Right atrium auricular region (tissue), 2 donors: ENCODE data around the gene BANK1. TPM values are rescaled to one million over a fixed set of nuclear protein-coding genes. Genes with fewer than 3 reads are reported as not detected.

Source experiments
- DNase-seq: peaks from one replicate; pipeline ENCODE4 v3.0.0-alpha.2; 2019; ENCODE audit warnings: low spot score
- H3K27ac ChIP-seq, 2 donors: fragments of 200-600 bp; sonication (generic); 1 replicate in 1 of 2; 2 replicates in 1 of 2; pipeline ENCODE4 v1.5.1; 2016 to 2019
- H3K27me3 ChIP-seq, 2 donors: fragments of 200-600 bp; sonication (generic); one replicate each; pipeline versions ENCODE4 v1.5.1 to v1.6.0; 2017 to 2019
- H3K36me3 ChIP-seq: fragments of 200-600 bp; sonication (generic); one replicate; pipeline ENCODE4 v1.5.1; 2016
- H3K4me1 ChIP-seq, 2 donors: fragments of 200-600 bp; sonication (generic); one replicate each; pipeline versions ENCODE4 v1.5.1 to v1.6.0; 2017 to 2019
- H3K4me3 ChIP-seq, 2 donors: fragments of 200-600 bp; sonication (generic); 1 replicate in 1 of 2; 2 replicates in 1 of 2; pipeline ENCODE4 v1.5.1; 2017 to 2019; ENCODE audit warnings: mild to moderate bottlenecking in 1 of 2, moderate library complexity in 1 of 2
- H3K9me3 ChIP-seq, 2 donors: fragments of 200-600 bp; sonication (generic); one replicate each; pipeline ENCODE4 v1.5.1; 2019
- total RNA-seq, 2 donors: library from RNA; depleted of rRNA; stranded (reverse); fragments of >200 nt; gene quantifications; one replicate each; pipeline ENCODE4 v1.1.0, GENCODE V29; 2016
- TF ChIP-seq, protein P1 (sequence below), 2 donors: fragments of 200-600 bp; sonication (generic); IDR thresholded peaks; one replicate each; pipeline ENCODE4 v1.5.1; 2019; ENCODE audit warnings: antibody characterized with exemption in 2 of 2

BANK1 gene
- total RNA-seq, 2 donors from 2014 or later: 1.4 TPM; not detected in 1

DNA sequence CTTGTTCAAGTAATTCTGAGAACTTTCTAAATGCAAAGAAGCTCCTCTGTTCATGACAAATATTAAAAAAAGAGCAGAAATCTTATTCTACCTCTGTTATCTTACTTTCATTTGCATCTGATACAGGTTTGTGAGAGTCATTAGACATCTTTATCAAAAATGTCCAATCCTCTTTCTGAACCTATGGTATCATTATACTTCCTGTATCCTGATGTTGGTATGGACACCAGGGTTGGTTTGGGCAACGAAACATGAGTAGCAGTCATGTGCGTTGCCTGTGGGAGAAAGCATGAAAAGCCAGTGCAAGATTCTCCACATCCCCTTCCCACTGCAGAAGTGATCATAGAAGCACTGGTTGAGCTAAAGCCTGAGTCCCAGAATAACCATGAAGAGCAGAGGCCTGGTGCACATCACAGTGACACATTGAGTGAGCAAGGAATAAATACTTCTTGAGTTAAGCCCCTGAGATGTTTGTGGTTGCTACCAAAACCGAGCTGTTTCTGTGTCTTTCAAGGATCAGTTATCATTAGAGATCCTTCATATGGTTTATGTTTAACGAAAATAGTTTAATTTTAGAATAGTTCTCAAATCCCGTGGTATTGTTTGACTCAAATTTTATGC, 197.2 kb downstream of the BANK1 start:
- no peak overlapping the region for H3K4me3 ChIP-seq
- no peaks in the 10 kb centered on the region for H3K27me3 ChIP-seq
- no peaks in the 10 kb centered on the region for H3K4me1 ChIP-seq
- H3K36me3 ChIP-seq: no peaks in the 10 kb centered on the region
- no peak overlapping the region for H3K27ac ChIP-seq
- H3K9me3 ChIP-seq: no peaks in the 10 kb centered on the region
- no peak for DNase-seq
- TF ChIP-seq, protein P1, sequence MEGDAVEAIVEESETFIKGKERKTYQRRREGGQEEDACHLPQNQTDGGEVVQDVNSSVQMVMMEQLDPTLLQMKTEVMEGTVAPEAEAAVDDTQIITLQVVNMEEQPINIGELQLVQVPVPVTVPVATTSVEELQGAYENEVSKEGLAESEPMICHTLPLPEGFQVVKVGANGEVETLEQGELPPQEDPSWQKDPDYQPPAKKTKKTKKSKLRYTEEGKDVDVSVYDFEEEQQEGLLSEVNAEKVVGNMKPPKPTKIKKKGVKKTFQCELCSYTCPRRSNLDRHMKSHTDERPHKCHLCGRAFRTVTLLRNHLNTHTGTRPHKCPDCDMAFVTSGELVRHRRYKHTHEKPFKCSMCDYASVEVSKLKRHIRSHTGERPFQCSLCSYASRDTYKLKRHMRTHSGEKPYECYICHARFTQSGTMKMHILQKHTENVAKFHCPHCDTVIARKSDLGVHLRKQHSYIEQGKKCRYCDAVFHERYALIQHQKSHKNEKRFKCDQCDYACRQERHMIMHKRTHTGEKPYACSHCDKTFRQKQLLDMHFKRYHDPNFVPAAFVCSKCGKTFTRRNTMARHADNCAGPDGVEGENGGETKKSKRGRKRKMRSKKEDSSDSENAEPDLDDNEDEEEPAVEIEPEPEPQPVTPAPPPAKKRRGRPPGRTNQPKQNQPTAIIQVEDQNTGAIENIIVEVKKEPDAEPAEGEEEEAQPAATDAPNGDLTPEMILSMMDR (IDR thresholded peaks at IDR 0.05): no peak

- DNase-seq: no peak
- Histone ChIP-seq H3K9me3 (no peaks in the 10 kb centered on the region), H3K4me1 (no peaks in the 10 kb centered on the region), H3K4me3 (no peak overlapping the region), H3K27ac (no peak overlapping the region), H3K36me3 (no peaks in the 10 kb centered on the region), H3K27me3 (no peaks in the 10 kb centered on the region)
- TF ChIP-seq, protein P1 (IDR thresholded peaks at IDR 0.05): no peak
Measured at GRCh38 chr4:101989551-101989950, 199.0 kb downstream of the BANK1 start.

DNA sequence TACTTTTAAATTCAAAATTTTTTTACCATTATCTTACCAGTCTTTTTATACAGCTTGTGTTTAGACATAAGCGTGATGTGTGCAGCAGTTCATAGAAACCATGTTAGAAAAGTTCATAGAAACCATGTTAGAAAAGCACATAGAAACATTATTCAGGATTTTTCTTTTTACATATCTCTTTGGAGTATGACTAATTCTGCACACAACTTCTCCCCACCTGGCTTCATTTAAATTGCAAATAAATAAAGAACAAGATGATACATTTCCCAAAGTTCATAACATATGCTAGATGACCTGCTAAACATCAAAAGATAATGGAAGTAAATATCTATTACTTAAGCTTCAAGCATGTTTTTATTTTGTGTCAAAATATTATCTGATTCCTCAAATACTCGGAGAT, 201.9 kb downstream of the BANK1 start:
- TF ChIP-seq, protein P1 (IDR thresholded peaks at IDR 0.05): no peak
- Histone ChIP-seq H3K9me3 (no peaks in the 10 kb centered on the region), H3K36me3 (no peaks in the 10 kb centered on the region), H3K4me1 (no peaks in the 10 kb centered on the region), H3K4me3 (no peak overlapping the region), H3K27me3 (no peaks in the 10 kb centered on the region), H3K27ac (no peak overlapping the region)
- DNase-seq: no peak

GRCh38 chr4:101993002-101993841, 202.7 kb downstream of the BANK1 start:
- no peak overlapping the region for H3K4me3 ChIP-seq

DNA sequence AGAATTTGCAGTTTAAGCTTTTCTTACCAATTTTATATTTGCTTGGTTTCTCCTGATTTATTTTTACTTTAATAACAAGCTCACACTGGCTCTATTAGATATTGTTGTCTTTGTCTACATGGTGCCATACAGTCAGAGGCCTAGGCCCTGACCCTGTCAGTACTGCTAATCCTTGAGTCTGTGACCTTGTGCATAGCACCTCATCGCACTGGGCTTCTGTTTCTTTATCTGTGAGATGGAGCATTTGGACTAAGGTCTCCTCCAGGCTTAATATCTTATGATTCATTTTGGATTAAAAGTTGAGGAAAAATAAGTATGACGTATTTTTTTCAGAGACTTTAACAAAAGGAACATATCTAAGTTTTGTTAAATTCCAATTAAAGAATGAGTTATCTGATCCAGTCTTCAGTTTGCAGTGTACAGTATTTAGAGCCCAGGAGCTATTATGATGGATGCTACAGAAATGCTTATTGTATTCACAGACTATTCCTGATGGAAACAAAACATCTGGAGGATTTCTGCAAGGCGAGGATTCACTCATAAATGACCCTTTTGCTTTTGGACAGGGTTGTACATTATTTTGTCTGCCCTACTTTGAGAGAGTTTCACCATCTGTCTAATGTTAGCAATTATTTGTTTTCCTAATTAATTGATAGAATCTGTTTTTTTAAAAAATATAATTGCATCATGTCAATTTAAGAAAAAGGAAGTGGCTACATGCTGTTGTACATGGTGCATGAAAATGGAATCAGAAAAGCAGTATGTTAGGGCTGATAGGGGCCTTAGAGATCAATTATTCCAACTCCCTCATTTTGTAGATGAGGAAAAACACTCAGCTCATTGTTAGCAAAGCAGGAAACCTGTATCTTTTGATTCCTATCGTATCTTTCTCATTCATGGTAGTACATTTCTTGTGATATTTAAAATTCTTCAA, 203.6 kb downstream of the BANK1 start:
- no peaks in the 10 kb centered on the region for H3K27me3 ChIP-seq
- TF ChIP-seq, protein P1 (IDR thresholded peaks at IDR 0.05): no peak
- H3K4me3 ChIP-seq: no peak overlapping the region
- no peaks in the 10 kb centered on the region for H3K9me3 ChIP-seq
- DNase-seq: no peak
- no peak overlapping the region for H3K27ac ChIP-seq
- no peaks in the 10 kb centered on the region for H3K36me3 ChIP-seq
- H3K4me1 ChIP-seq: no peaks in the 10 kb centered on the region

More at GRCh38 chr4:101993002-101993841, 202.7 kb downstream of the BANK1 start:
- Histone ChIP-seq H3K4me1 (no peaks in the 10 kb centered on the region), H3K36me3 (no peaks in the 10 kb centered on the region), H3K9me3 (no peaks in the 10 kb centered on the region), H3K27me3 (no peaks in the 10 kb centered on the region), H3K27ac (no peak overlapping the region)
- TF ChIP-seq, protein P1 (IDR thresholded peaks at IDR 0.05): no peak
- no peak for DNase-seq
